ENCODE data around the gene AKAP6. TPM values are rescaled to one million over a fixed set of nuclear protein-coding genes. Genes with fewer than 3 reads are reported as not detected.

The AKAP6 gene
- total RNA-seq, 6 experiments from 2014 or later: 1.7 to 9.6 (median 4.3) TPM

GRCh38 chr14:32756775-32757174, 427.7 kb downstream of the AKAP6 start:
- TF ChIP-seq POLR2A (IDR thresholded peaks at IDR 0.05) (no peak), CTCF (IDR thresholded peaks at IDR 0.05) (no peak)
- no peak for DNase-seq
- ATAC-seq: no peak
- Histone ChIP-seq H3K4me1 (no peaks in the 10 kb centered on the region), H3K36me3 (no peaks in the 10 kb centered on the region), H3K27ac (no peak overlapping the region), H3K27me3 (no peaks in the 10 kb centered on the region), H3K4me3 (no peak overlapping the region), H3K9me3 (peaks cover 0 to 4% (median 0%) of the 10 kb centered on the region in 4 donors)
- WGBS (ENCODE audit: insufficient coverage, low coverage, low lambda C conversion rate, missing lambda C conversion rate): 80% methylated on average over 1 of the region's 3 CpGs
- intact Hi-C loops (cut with DNase I): no loop called here

DNA sequence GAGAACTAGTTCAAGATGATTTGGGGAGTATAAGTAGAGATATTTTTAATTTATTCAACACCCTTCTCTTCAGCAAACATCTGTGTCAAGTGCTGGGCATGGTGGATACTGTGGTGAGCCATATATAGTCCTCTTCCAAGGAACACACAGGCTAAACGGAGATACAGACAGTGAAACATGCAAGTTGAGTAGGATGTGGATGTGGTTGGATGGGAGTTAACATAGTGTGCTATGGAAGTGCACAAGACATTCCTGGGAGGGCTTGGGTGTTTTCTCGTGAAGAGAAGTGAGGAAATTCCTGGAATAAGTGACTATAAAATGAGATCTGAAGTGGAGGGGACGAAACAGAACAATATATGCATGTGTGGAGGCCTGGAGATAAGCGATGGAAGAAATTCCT, 428.5 kb downstream of the AKAP6 start:
- DNase-seq (no peak), ATAC-seq (no peak)
- Histone ChIP-seq H3K4me3 (no peak overlapping the region), H3K27ac (no peak overlapping the region), H3K36me3 (no peaks in the 10 kb centered on the region), H3K27me3 (no peaks in the 10 kb centered on the region), H3K9me3 (peaks cover 0 to 4% (median 0%) of the 10 kb centered on the region in 4 donors), H3K4me1 (no peaks in the 10 kb centered on the region)
- WGBS (ENCODE audit: insufficient coverage, low coverage, low lambda C conversion rate, missing lambda C conversion rate): 73% methylated on average over 4 of the region's 4 CpGs
- no peak for TF ChIP-seq POLR2A (IDR thresholded peaks at IDR 0.05)
- TF ChIP-seq CTCF (IDR thresholded peaks at IDR 0.05): no peak
- intact Hi-C loops (cut with DNase I): no loop called here

DNA sequence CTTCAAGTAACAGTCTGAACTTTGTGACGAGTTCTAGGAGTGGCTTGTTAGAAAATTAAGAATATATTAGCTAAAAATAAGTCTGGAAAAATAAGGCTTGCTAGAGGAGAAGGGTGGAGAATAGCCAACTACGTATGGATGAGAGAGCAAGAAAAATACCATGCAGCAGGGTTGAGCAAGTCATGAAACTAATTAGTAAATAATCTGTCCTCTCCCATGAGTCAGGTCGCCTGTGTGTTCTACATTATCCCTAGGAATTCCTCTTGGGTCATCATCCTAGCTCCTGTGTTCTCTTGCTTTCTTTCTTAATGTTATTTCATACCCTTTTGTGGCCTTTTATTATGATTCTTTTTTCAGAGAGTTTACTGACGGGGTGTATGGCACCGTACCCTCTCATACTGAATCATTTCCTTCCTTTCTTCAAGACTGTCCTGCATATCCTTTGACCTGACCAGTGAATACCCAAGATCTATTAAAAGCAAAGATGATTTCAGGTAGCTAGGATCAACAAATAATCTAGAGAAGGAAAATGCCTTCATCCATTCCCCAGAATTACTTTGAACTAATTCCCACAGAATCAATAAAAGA, 432.4 kb downstream of the AKAP6 start:
- Histone ChIP-seq H3K27ac (no peak overlapping the region), H3K9me3 (no peaks in the 10 kb centered on the region), H3K36me3 (no peaks in the 10 kb centered on the region), H3K4me3 (no peak overlapping the region), H3K27me3 (no peaks in the 10 kb centered on the region), H3K4me1 (no peaks in the 10 kb centered on the region)
- ATAC-seq: no peak
- intact Hi-C loops (cut with DNase I): no loop called here
- DNase-seq: no peak
- TF ChIP-seq POLR2A (IDR thresholded peaks at IDR 0.05) (no peak), CTCF (IDR thresholded peaks at IDR 0.05) (no peak)
- 64% methylated on average over 5 of the region's 5 CpGs for WGBS (ENCODE audit: insufficient coverage, low coverage, low lambda C conversion rate, missing lambda C conversion rate)

DNA sequence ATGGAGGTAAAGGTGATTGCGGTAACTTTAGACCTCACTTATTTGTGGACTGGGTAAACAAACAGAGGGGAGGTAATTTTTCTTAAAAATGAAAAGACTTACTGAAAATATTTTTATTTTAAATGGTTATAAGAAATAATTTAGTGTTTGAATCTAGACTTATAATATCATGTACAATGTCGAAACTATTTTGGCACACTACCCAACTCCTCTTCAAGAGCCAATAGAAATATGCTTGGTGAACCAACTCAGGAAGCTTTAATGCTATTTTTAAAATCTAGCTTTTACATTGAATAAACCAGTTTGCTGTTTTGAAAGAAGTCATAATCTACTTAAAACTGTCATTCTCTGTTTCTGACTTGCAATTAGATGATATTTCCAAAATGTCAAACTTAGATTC, 433.8 kb downstream of the AKAP6 start:
- Histone ChIP-seq H3K27me3 (no peaks in the 10 kb centered on the region), H3K36me3 (no peaks in the 10 kb centered on the region), H3K4me1 (no peaks in the 10 kb centered on the region), H3K9me3 (no peaks in the 10 kb centered on the region), H3K4me3 (no peak overlapping the region), H3K27ac (no peak overlapping the region)
- intact Hi-C loops (cut with DNase I): no loop called here
- 63% methylated on average over 2 of the region's 2 CpGs for WGBS (ENCODE audit: insufficient coverage, low coverage, low lambda C conversion rate, missing lambda C conversion rate)
- TF ChIP-seq POLR2A (IDR thresholded peaks at IDR 0.05) (no peak), CTCF (IDR thresholded peaks at IDR 0.05) (no peak)
- DNase-seq: no peak
- no peak for ATAC-seq

- no peak for TF ChIP-seq CTCF (IDR thresholded peaks at IDR 0.05)
- no peak for TF ChIP-seq POLR2A (IDR thresholded peaks at IDR 0.05)
- Histone ChIP-seq H3K4me3 (no peak overlapping the region), H3K36me3 (no peaks in the 10 kb centered on the region), H3K9me3 (no peaks in the 10 kb centered on the region), H3K27ac (no peak overlapping the region), H3K27me3 (no peaks in the 10 kb centered on the region), H3K4me1 (no peaks in the 10 kb centered on the region)
- no peak for ATAC-seq
- intact Hi-C loops (cut with DNase I): no loop called here
- 85% methylated on average over 1 of the region's 1 CpG for WGBS (ENCODE audit: insufficient coverage, low coverage, low lambda C conversion rate, missing lambda C conversion rate)
- DNase-seq: no peak
These were observed 434.6 kb downstream of the AKAP6 start for GRCh38 chr14:32763673-32764072.

Data from right lobe of liver (tissue), 6 donors.